Measurements from ENCODE around the gene TMEM72.

The TMEM72 gene

GRCh38 chr10:44955413-44956070 lies 44.4 kb downstream of the TMEM72 start:
- peak; percentile 94 for DNase-seq (ENCODE audit: low spot score)

GRCh38 chr10:44956226-44956625 lies 45.1 kb downstream of the TMEM72 start:
- DNase-seq (ENCODE audit: low spot score), result no peak

- DNase-seq (ENCODE audit: low spot score), result no peak
Observed at GRCh38 chr10:44956717-44957706, 45.9 kb downstream of the TMEM72 start.

- peak; percentile 52 for DNase-seq (ENCODE audit: low spot score)
Observed at GRCh38 chr10:44958196-44958897, 47.2 kb downstream of the TMEM72 start.

GRCh38 chr10:44958898-44959246 lies 47.7 kb downstream of the TMEM72 start:
- no peak for DNase-seq (ENCODE audit: low spot score)

- peak; percentile 92 for DNase-seq (ENCODE audit: low spot score)
Observed at GRCh38 chr10:44959247-44960087, 48.3 kb downstream of the TMEM72 start, which contains the start of gene RASSF4. Gene RASSF4, plus strand, starts transcription at chr10:44959802. Its CDS starts 10,401 bp downstream, at chr10:44970203.

- no peak for DNase-seq (ENCODE audit: low spot score)
Observed at GRCh38 chr10:44960088-44960460, 48.9 kb downstream of the TMEM72 start.

GRCh38 chr10:44960482-44961229 lies 49.5 kb downstream of the TMEM72 start:
- DNase-seq (ENCODE audit: low spot score), result no peak

- no peak for DNase-seq (ENCODE audit: low spot score)
Observed at GRCh38 chr10:44961230-44961571, 50.1 kb downstream of the TMEM72 start.

- peak; percentile 20 for DNase-seq (ENCODE audit: low spot score)
Observed at GRCh38 chr10:44961931-44962750, 51.0 kb downstream of the TMEM72 start.

- DNase-seq (ENCODE audit: low spot score), result peak; percentile 50
Observed at GRCh38 chr10:44962870-44963738, 52.0 kb downstream of the TMEM72 start.

GRCh38 chr10:44963772-44964633 lies 52.9 kb downstream of the TMEM72 start:
- DNase-seq (ENCODE audit: low spot score), result peak; percentile 86

- no peak for DNase-seq (ENCODE audit: low spot score)
Observed at GRCh38 chr10:44965104-44965503, 54.0 kb downstream of the TMEM72 start.

GRCh38 chr10:44965651-44966097 lies 54.5 kb downstream of the TMEM72 start:
- peak; percentile 58 for DNase-seq (ENCODE audit: low spot score)

- no peak for DNase-seq (ENCODE audit: low spot score)
Observed at GRCh38 chr10:44966129-44966815, 55.1 kb downstream of the TMEM72 start.

GRCh38 chr10:44966816-44967509 lies 55.8 kb downstream of the TMEM72 start:
- DNase-seq (ENCODE audit: low spot score), result no peak

GRCh38 chr10:44967616-44968015 lies 56.5 kb downstream of the TMEM72 start:
- no peak for DNase-seq (ENCODE audit: low spot score)

All from cerebellar cortex (tissue), 1 donor.